Measurements from ENCODE around the gene UCP3.

Gene UCP3

GRCh38 chr11:74008373-74009229, at the start of gene UCP3:
TSS of gene UCP3 (minus strand) at chr11:74009085. CDS start at chr11:74007042, 2,043 bp downstream.
- no peak for DNase-seq

DNA sequence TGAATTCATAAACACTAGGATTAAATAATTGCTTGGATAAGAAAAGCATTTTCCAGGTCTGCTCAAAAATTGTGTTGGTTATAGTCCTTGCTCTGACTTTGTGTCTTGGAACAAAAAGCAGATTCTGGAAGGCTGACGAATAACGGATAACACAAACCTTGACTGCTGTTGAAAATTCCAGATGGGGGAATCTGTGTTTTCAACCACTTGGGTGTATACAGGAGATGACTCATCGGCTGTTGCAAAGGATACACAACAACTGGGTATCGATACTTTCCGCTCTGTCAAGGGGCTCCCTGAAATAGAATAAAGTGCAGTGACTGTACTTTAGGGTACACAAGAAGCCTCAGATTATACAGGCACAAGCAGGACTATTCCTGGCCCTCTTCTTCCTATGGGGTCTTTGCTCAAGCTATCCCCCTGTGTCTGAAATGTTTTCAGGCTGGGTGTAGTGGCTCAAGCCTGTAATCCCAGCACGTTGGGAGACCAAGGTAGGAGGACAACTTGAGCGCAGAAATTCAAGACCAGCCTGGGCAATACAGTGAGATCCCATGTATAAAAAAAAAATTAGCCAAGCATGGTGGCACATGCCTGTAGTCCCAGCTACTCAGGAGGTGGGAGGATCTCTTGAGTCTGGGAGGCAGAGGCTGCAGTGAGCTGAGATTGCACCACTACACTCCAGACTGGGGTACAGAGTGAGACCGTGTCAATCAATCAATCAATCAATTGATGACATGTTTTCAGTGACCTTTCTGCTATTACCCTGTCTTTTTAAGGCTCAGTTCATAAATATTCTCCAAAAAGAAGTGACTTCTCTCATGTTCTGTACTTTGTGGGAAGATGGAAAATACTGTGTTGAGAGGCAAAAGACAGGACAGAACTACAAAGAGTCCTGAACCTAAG, 48.6 kb upstream of the UCP3 start:
- DNase-seq, result no peak

DNA sequence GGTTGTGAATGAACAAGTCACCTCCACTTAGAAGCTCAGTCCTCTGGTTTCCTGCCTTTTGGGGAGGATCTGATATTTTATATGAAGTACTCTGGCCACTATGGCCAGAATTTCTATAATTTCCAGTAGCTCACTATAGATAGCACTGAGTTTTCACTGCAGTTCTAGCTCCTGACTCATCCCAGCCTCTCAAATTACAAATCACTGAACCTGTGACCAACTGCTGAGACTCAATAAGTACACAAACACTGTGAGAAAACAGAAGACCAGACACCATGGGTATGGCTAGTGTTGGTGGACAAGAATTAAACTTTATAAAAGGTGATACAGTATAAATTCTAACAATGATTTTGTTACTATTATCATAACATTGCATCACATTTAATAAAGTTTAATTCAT, 47.1 kb upstream of the UCP3 start:
- no peak for DNase-seq

DNA sequence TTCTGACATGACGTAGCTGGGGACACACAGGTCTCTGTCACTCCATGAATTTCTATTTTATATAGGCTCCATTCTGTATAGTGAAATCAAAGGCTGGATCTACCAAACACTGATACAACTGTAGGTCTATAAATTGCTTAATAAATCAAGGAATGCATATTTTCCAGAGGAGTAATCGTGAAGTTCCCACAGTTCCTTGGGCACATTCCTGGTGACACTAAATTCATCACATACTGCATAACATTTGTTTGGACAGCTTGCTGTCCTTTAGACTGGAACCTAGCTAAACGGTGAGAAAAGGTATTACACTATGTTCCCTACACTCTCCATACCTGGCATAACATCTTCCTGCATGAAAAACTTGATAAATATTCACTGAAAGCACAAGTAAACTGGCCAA, 41.6 kb upstream of the UCP3 start:
- DNase-seq, result no peak

GRCh38 chr11:74048993-74049392, 40.1 kb upstream of the UCP3 start:
- DNase-seq, result no peak

DNA sequence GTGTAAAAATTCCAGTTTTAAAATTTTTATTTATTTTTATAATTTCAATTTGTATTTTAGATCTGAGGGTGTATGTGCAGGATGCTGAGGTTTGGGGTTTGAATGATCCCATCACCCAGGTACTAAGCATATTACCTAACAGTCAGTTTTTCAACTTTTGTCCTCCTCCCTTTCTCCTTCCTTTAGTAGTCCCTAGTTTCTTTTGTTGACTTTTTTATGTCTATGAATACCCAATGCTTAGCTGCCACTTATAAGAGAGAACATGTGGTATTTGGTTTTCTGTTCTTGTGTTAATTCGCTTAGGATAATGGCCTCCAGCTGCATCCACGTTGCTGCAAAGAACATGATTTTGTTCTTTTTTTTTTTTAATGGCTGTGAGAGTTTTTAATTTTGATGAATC, 35.7 kb upstream of the UCP3 start:
- no peak for DNase-seq

DNA sequence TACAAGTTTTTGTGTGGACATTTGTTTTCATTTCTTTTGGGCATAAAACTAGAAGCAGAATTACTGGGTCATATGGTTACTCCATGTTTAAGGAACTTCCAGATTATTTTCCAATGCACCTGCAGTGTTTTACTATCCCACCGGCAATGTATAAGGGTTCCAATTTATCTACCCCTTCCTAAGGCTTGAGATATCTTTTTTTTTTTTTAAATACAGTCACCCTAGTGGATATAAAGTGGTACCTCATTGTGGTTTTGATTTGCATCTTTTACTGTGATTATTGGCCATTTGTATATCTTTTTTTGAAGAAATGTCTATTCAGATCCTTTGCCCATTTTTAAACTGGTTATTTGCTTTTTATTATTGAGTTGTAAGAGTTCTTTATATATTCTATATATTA, 34.6 kb upstream of the UCP3 start:
- DNase-seq, result no peak

GRCh38 chr11:74037309-74037708, 28.4 kb upstream of the UCP3 start:
- DNase-seq, result no peak

GRCh38 chr11:74035264-74035663, 26.4 kb upstream of the UCP3 start:
- no peak for DNase-seq

- no peak for DNase-seq
These were observed 24.2 kb upstream of the UCP3 start for GRCh38 chr11:74033046-74033445.

GRCh38 chr11:74030723-74031676, 22.1 kb upstream of the UCP3 start:
- DNase-seq, result no peak

- DNase-seq, result no peak
These were observed 16.7 kb upstream of the UCP3 start for GRCh38 chr11:74025467-74026166.

DNA sequence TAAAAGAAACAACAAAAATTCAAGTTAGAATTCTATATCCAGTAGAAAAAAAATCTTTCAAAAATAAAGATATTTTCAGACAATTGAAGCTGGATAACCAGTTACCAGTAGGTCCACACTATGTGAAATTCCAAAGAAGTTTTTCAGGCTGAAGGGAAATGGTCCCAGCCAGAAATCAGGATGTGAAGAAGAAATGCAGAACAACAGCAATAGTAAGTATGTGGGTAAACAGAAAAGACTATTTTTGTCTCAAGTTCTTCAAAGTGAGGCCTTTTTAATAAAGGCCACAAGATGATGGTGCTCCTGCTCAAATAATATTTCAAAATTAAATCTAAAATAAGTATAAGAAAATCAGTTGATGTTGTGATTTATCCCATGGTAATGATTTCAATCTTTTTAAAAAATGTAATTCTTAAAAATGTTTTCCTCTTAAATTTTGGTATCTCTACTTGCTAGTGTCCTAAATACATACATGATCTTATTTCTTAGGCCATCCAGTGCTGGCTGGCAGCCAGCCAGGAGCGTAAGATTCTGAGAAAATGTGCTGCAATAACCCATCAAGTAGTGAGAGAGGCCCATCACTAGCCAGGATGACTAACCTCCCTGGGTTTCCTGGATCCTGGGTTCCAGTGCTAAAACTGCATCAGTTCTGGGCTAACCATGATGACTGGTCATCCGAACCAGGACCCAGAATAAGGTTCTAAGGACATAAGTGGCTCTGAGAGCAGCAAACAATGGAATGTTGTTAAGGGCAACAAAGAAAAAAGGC, 15.6 kb upstream of the UCP3 start:
- peak in 1 of 2 donors; percentile 36 for DNase-seq

DNA sequence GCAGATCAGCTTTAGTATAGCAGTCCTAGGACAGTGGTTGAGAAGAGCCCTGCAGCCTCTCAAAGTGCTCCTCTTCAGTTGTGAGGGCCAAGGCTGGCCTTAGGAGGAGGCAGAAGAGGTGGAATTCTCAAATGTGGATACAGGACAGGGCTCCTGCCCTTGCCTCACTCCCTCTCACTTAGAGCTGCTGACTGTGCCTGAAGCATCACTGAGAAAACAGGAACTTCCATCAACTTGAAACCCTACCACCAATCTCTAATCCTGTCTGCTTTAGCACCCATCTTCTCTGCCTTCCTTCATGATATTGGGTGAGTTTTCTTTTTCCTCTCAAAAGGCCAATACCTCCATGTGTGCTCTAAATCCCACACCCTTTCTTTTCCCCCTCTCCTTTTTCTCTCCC, 14.4 kb upstream of the UCP3 start:
- no peak for DNase-seq

DNA sequence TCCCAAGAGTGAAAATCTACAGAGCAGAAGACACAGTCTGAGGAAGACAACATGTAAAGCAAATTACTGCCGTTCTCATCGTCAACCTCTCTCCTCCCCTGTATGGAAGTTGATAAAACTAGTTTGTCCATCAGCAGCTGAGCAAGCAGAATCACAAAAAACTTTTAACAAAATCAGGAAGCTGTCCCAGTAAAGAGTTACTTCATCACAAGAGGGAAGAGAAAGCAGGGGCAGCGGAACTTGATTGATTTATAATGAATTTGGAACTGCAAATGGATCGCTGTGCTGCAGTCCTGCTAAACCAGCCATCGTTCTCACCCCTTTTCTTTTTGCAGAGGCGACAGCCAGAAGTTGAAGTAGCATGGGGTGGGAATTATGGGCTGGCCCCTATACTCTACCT, 13.7 kb upstream of the UCP3 start:
- no peak for DNase-seq

GRCh38 chr11:74021998-74022397, 13.1 kb upstream of the UCP3 start:
- no peak for DNase-seq

DNA sequence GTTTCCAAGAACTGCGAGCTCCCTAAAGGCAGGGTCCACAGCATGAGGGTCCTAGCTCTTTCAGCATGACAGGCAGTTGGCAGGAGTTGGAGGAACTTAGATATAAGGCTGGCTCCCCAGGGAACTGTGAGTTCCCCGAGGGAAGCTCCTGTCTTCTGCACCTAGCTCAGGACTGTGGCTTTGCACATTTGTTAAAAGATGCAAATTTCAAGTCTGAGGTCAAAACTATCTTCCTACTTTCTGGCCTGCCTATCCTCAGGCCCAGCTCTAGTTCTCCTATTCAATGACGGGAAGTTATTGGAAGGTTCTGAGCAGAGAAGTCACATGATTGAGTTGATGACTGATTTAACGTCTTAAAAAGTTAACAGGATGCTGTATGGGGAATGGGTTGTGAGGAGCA, 11.7 kb upstream of the UCP3 start:
- DNase-seq, result peak in 1 of 2 donors; percentile 20

DNA sequence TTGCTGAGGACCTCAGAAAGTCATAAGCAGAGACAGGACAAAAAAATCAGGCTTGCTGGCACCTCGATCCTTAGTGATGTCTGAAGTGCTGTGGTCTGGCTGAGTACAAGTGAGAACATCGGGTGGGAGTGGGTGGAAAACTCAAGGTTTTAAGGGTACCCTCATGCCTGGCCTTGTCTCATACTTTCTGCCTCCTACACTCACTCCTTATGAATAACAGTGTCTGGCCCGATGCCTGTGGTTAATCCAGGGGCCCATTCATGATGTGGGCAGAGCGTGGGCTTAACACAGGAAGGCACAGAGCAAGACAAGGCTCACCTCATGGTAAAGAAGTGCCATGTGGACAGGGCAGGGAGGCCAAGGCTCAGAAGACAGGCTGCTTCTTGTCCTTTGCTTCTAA, 11.0 kb upstream of the UCP3 start:
- DNase-seq, result no peak

- no peak for DNase-seq
These were observed 10.3 kb upstream of the UCP3 start for GRCh38 chr11:74019104-74019738.

DNA sequence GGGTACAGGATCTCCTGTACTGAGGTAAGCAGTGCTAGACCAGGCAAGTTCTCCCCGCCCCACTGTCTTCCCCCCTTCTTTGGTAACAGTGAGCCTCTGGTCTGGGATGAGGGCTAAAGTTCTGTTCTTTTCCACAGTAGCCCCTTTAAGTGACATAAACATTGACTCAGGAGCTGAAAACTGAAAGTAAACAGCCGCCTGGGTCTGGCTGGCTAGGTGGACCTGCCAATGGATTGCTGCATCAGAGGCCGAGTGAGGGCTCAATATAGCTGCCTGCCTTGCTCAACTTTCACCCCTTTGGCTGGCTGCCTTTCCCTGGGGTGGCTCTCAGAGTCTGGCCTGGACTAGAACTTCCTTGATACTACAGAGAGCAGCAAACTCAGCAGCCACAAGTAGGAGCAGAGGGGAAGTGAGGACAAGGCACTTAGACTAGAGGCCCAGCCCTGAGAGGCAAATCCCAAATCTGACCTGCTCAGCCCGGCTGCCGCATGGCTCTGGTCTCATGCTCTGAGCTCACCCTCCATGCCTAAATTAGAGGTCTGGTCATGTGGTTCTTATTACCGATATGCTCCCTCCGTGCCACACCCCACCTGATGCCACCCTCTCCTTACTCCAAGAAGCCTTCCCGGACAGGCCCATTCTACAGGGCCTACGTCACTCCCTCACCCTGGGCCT, 9.6 kb upstream of the UCP3 start:
- DNase-seq, result peak; percentile 19 to 29

Data from bone marrow (tissue), 2 donors.